NCI-H69 (cell line): ENCODE data around the gene RBM28.
"Not testable (repeated sequence)": the region's sequence is repeated elsewhere in the genome, so short reads cannot be mapped to it uniquely, and the experiment has no call there.

Experiments
- DNase-seq: peaks from one replicate; lab custom pipeline; 2025; lab: John Stamatoyannopoulos, UW

RBM28 gene

DNA sequence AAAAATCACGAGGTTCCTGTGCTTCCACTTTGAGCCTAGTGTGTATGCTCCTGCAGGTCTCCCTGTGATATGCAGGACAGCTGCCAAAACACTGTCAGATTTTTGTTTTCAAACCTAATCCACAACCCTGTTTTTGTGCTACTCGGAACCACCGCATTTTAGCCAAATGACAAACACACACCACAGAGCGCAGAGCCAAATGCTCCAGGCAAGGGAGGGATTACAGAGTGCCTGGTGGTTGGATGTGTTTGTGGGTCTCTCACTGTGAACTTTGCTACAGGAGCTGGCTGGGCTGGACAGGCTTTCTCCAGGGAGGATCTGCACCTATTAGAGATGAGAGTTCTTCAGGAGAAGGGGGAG lies 5.7 kb upstream of the RBM28 start:
- DNase-seq = no peak

DNA sequence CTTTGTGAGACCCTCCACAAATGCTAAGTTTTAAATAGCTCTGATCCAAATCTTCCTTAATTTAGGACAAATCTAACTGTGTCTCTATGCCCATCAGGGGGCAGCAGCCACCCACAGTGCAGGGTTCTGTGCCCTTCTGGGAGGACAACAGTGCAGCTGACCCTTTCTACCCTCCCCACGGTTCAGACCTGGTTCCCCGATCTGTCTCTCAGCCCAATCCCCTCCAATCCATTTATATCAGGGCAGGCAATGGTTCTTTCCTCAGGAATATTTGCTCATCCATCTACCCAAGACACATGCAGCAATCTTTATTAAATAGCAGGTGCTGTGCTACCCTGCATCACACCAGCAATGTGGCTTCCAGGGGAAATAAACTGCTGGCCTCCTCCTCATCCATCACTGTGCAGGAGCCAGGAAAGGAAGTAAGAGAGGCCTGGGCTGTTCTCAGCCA lies 4.0 kb upstream of the RBM28 start:
- peak; percentile 42 for DNase-seq

DNA sequence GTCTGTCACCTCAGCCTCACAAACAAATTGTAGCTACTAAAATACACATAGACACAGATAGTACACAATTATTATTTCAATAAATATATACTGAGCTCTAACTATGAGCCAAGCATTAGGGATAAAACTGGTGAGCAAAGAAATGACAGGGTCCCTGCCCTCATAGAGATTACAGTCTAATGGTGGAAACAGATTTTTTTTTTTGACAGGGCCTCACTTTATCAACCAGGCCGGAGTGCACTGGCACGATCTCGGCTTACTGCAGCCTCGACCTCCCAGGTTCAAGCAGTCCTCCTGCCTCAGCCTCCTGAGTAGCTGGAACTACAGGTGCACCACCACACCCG lies 695 bp upstream of the RBM28 start:
- DNase-seq = no peak

DNA sequence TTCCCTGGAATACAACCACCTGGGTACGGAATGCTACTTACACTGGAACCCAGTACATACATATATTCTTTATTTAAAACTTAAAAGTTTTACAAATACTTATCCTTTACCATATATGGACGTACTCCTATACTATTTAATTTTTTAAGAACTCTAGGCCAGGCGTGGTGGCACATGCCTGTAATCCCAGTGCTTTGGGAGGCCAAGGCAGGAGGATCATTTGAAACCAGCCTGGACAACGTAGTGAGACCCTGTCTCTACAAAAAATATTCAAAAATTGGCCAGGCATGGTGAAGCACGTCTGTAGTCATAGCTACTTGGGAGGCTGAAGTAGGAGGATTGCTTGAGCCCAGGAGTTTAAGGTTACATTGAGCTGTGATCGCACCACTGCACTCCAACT lies 2.0 kb downstream of the RBM28 start:
- no peak for DNase-seq

DNA sequence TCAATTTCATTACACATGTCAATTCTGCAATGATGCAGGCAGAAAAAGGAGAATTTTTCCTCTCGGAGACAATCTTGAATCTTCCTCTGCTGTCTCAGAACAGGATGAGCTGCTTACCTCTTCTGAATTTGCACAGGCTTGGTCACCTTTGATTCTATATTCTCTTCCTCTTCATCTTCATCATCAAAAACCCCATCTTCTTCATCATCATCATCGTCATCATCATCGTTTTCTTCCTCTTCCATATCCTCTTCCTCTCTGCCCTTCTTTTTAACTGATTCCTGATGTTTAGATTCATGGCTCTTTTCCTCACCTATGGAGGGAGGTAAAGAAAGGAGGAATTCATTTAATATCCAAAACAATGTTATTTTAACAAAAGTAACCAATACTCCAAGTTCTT lies 8.0 kb downstream of the RBM28 start:
- DNase-seq = no peak

DNA sequence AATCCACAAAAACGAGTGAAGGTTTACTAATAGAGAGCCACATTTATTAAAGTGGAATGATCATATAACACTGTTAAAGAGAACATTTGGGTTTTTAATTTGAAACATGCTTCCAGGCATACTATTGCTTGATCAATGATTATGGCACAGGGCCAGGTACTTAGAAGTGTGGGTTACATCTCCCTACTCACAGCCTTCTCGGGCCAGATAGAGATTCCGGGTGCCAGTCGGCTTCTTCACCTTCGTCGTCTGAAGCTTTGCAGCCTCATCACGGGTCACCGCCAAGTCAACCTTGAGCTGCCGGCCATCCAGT lies 19.4 kb downstream of the RBM28 start:
- no peak for DNase-seq

DNA sequence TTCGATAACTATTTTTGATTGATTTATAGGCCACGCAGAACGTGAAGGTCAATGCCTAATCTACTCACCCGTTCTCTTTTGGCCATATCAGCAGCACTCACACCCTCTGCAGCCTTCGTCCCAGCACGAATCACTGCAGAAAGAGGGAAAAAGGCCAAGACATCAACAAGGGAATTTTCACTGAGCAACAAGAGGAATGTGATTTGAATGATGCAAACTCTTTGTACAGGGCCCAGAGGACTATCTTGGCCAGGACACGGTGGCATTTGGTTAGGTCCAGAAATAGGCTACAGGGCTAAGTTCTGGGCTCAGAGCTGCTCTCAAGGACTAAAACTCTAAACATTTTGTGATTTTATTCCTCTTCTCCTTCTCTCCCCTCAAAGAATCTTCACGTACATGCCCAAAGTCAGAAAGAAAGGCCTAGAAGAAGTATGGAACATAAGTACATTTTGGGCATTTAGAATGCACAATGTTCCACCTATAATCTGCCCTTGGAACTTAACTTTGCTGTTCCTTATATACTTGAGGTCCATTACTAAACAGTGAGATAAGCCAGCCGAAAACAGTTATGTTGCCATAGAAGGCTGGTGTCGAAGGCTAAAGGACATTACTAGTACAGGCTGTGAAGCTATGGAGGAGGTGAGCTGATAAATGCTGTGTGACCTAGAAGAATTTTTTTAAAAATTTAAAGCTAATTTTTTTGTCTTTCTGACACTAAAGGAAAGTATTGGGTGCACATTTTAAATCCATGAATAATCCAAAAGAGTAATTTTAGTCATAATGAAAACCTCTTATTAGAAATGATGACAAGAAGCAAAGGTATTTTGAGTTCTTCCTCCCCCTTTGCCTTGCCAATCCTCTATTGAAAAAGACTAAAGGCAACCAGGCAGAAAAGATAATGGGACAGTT lies 20.0 kb downstream of the RBM28 start:
- no peak for DNase-seq

DNA sequence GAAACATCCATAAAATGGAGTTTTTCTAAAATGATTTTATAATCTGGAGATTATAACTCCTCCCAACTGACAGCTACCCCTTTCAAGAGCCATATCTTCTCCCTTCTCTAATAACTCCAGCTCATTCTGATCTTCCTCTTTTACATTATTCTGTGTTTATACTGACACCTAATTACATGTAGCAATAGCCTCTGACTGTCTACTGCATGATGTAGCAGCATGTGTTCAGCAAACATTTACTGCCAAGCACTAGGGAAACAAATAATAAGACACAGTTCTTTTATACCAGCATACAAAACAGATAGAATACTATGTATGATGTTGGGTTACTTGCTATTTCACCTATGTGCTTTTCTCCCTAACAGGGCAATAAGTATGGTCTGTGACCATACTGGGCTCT lies 20.7 kb downstream of the RBM28 start:
- DNase-seq = no peak

DNA sequence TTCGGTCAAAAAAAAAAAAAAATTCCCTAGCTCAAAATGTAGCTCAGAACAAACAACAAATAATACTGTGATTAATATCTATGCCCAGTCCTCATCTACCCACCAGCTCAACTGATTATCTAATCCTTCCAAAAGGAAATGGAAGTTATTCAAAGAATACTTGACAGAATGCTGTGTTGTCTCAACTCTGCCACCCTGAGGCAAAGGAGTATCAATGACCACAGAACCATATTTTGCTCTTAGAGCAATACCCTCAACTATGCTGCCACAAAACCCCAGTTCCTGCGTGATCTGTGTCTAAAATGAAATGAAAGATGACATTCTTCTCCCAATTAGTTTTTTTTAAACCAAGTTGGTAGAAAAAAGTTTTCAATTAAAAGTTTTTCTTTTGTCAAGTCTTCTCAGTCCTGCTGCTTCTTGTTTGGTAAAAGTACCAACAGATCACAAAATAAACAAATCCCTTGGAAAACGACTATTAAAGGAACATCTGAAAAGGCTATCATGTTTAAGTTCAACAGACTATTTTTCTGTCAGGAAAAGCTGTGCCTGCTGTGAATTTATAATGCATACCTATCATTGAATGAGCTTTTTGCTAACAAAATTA lies 21.6 kb downstream of the RBM28 start:
- DNase-seq = peak; percentile 57

DNA sequence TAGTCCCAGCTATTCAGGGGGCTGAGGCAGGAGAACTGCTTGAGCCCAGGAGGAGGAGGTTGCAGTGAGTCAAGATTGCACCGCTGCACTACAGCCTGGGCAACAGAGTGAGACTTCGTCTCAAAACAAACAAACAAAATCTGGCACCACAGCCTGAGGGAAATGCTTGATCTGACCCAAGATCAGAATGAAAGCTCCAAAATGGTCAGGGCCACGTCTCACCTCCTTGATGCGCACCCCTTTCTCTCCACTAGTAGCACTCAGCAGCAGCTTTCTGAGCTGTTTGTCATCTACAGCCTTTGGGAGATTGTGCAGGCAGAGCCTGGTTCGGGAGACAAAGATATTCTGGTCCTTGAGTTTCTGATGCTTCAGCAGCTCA lies 22.7 kb downstream of the RBM28 start:
- no peak for DNase-seq

DNA sequence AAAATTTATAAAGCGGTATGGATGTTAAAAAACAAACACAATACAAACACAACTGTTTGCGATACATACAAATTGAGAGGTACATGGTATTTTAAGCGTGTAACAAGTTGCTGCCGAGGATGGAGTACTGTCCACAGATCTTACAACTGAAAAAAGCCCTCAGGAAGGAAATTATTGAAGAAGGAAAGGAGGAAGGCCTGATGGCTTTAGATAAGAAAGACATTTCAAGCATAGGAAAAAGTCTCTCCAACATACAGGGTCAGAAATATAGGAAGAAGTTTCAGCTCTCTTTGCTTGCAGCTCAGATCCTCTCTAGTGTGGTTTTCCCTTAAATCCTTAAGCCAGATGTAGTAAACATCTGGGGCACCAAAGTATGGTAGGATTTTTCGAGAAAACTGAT lies 25.0 kb downstream of the RBM28 start:
- no peak for DNase-seq

DNA sequence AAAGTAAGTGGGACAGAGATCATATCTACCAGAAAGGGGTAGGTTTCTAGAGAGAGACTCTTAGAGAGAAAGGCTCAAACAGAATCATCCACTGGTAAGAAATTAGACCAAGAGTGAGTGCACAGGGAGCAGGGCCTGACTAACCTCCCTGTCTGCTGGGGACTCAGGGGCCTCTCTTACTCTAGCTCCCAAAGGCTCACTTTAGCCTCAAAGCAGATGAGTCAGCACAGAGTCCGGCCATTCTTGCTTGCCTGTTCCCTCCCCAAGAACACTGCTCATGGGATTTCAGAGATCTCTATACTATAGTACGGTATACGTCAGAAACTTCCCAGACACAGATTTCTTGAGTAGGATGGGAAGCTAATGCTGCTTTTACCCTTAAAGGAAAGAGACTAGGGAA lies 32.7 kb downstream of the RBM28 start:
- no peak for DNase-seq

DNA sequence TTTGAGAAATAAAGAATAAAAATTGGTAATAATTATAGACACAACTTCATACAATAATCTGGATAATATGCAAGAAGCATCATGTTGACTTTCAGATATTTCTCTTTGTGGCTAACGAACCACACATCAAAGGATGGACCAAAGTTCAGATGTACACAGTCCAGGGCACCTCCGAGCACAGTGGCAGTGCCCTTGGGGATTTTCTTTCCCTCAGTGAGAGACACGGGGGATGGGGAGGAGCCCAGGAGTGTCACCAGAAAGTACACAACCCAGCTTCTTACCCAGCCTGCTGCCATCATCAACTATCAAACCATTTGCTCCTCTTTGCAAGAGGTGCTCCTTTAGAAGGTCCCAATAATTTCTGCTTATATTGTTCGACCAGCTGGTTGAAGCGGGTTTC lies 33.2 kb downstream of the RBM28 start:
- DNase-seq = no peak

DNA sequence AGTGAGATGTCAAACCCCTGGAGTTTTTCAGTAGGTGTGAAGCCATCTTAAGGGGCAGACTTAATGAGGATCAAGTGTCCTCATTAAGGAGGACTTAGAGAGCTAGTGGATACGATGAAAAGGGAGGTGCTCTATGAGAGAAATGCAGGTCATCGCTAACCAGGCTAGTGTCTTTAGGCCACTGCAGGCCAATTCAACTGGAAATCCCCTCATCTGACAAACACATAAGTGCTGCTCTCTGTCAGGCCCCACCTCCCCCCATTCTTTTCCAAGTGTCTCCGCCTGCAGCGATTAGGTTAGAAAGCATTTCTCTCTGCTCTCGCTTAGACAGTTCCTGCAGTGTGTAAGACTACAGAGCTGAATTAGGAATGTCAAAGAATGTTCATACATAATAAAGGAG lies 33.7 kb downstream of the RBM28 start:
- DNase-seq = no peak

DNA sequence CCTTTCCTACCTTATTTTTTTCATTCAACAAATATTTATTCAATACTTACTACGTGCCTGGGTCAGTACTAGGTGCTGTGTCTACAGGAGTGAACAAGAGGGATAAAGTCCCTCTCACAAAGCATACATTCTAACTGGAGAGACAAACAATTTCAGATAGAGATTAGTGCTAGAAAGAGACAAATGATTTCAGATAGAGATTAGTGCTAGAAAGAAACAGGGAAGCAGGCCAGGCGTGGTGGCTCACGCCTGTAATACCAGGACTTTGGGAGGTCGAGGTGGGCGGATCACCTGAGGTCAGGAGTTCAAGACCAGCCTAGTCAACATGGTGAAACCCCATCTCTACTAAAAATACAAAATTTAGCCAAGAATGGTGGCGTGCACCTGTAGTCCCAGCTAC lies 34.6 kb downstream of the RBM28 start:
- DNase-seq = no peak

DNA sequence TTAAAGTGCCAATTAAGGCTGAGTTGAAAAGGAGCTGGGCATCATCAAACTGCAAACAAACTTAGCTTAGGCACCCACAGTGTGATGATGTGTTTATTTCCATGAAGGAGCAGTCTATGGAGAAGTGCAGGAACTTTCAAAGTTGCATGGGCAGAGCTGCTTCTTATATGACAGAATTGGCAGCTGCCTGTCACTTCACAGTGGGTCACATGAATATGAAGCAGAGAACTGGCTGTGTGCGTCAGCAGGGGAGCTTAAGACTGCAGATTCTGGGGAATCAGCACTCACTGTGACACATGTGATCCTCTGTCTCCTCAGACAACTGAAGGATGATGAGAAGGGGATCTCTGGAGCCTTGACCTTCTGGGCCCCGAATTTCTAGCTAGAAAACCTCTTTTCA lies 36.6 kb downstream of the RBM28 start:
- no peak for DNase-seq

DNA sequence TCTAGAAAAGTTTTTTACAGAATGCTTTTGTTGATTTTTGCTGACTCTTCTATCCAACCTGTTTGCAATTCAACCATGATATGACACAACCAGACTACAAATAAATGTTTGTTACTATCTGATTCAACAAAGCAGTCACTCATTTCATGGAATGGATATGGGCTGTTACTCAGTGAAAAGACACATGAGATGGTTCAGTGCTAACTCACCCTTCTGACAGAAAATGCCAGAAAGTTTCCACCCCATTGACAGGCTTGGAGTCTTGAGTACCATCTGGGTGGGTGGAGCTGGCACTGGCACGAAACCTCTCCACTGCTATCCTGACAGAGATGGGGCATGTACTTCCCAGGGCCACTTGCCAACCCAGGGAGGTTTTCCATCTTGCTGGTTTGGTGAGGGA lies 39.5 kb downstream of the RBM28 start:
- no peak for DNase-seq

DNA sequence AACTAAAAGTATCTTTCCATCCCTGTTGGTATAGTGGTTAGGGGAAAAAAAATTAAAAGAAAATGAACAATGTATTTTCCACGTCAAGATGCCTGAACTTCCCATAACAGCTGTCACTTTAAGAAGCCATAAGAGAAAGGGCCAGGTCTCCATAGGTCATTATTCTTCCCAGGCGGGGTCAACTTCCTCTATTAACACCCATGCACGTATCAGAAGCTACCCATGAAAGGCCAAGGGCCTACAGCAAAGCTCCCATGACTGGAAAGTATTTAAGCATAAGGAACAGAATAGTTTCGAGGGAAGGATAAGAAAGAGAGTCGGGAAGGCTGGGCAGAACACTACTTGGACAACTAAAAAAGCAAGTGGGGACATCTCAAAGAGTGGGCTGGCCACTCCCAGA lies 40.1 kb downstream of the RBM28 start:
- DNase-seq = no peak

DNA sequence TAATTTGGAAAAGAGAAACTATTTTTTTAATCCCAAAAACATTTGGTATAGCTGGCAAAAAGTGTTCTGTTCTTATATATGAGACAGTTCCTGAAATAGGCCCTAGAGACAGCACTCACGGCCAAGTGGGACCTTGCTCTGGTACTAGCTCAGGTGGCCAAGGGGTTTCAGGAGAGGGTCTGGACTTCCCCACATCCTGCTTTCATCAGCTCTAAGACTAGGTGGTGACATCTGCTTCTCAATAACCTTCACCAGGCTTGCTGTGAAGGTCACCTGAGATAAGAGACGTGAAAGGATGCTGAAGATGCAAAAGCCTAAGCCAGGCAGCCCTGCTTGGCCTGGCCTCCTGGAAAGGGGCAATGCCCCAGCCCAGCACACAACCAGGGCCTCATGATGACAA lies 40.6 kb downstream of the RBM28 start:
- DNase-seq = no peak

DNA sequence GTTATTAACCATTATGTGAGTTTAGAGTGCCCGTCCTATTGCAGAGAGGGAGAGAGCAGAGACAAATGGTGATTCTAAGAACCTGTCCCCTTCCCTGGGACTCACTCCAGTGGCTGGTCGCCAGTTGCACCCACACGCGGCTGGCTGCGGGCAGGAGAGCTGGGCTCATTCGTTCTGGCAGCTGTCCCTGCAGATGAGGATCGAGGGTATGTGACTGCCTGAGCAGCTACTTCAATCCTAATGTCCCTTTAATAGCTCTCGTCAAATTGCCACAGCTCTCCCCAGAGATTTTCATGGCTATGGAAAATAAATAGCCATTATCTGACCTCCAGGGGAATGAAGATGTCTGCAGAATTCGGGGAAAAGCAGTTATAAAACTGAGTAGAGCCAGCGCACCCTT lies 41.6 kb downstream of the RBM28 start:
- no peak for DNase-seq

DNA sequence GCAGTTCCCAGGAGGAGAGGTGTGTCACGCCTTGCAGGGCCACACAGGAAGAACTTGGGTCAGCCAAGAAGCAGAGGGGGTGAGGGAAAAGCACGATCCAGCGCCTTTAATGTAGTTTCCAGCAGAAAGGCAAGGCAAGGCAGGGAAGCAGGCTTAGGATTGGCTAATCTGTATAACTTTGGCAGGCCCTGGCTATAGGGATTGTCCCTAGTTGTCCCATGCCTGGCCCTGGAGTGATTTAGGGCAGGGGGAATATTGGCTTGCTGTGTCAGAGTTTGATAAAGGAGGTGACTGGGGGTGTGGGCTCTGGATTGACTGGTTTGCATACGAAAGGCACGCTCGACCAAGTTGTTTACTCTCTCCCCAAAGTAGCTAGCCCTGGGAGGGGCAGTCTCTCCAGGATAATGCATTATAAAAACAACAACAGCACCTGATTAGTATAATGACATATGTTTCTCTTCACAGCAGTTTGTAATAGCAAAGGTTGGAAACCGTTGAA lies 44.5 kb downstream of the RBM28 start:
- no peak for DNase-seq

DNA sequence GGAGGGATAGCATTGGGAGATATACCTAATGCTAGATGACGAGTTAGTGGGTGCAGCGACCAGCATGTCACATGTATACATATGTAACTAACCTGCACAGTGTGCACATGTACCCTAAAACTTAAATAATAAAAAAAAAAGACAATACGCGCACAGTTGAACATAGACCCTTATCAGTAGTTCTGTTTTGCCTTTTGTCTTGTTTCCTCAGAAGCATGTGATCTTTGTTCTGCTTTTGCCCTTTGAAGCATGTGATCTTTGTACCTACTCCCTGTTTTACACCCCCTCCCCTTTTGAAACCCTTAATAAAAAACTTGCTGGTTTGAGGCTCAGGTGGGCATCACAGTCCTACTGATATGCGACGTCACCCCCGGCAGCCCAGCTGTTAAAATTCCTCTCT lies 45.7 kb downstream of the RBM28 start:
- DNase-seq = not testable (repeated sequence)

DNA sequence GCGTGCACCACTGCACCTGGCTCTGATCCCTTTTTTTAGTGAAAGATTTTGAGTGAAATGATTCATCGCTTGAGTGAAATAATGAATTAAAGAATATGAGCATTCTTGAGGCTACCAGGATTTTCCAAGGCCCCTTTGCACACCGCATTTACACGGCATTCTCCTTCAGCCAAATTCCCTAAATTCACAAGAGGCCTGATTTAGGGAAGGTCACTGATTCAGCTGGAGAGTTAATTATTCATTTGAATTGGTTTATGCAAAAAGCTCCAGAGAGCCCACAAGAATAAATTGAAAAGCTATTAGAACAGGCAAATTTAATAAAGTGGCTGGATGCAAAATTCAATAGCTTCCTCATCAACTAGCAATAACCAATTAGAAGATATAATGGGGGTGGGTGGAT lies 56.2 kb downstream of the RBM28 start:
- DNase-seq = no peak

DNA sequence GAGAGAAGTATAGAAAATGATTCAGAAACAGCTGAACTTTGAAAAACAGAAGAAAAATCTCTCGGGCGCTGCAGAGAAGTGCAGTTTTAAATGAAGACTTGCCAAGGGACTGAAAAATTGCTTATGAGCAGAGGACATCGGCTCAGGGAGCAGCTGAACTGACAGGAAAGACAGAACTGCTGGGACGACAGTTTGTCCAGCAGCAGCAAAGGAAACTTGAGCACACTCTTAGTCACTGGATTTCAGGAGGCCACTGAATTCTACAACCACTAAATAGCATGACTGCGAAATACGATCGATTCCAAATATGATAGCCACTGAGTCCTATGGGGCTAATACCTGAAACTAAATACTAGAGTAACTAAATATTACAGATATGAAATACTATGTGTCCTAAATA lies 59.6 kb downstream of the RBM28 start:
- DNase-seq = no peak
